ENCODE results near the gene CLMN. TPM values are rescaled to one million over a fixed set of nuclear protein-coding genes. Genes with fewer than 3 reads are reported as not detected.
A peak's percentile ranks its signal among the peaks of the same experiment; 100 is the strongest.

The CLMN gene
- total and polyA plus RNA-seq, 10 of the 15 experiments (the other 5 are each of a cell fraction or from before 2014, with no cell fraction given) = 7.8 to 49.3 (median 18.5) TPM

DNA sequence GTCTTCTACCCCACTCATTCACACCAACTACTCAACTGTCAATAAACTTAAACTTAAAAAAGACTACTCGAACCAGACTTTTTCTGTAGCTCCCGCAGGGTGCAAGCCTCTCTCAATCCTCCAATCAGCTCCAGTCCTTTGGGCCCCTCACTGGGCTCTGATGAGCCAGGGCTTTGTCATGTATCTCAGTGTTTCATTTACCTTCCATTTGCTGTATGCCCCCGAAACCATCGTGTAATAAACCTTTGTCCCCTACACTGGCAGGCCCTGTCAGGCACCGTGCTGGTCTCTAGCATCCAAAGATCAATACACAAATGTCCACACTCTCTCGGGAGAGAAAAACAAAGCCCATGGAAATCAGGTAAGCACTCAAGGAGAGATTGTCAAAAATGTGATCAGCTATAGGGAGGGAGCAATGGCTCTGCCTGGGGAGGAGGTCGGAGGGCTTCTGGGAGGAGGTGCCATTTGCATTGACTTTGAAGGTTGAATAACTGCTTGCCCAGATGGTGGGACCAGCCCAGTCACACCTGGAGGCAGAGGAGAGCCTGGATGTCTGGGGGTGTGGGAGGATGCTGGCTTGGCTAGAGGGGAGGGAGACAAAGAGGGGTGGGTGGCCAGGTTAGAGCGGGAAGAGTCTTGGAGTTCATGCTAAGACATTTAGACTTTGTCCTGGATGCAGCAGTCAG, 120.3 kb downstream of the CLMN start (continued):
- TF ChIP-seq, protein P1, sequence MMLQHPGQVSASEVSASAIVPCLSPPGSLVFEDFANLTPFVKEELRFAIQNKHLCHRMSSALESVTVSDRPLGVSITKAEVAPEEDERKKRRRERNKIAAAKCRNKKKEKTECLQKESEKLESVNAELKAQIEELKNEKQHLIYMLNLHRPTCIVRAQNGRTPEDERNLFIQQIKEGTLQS (IDR thresholded peaks at IDR 0.05; ENCODE audit: borderline replicate concordance, extremely low read depth, low read depth, low read length) = no peak
- no peak for TF ChIP-seq POLR2A (IDR thresholded peaks at IDR 0.05; ENCODE audit: low read depth, low read length)

DNA sequence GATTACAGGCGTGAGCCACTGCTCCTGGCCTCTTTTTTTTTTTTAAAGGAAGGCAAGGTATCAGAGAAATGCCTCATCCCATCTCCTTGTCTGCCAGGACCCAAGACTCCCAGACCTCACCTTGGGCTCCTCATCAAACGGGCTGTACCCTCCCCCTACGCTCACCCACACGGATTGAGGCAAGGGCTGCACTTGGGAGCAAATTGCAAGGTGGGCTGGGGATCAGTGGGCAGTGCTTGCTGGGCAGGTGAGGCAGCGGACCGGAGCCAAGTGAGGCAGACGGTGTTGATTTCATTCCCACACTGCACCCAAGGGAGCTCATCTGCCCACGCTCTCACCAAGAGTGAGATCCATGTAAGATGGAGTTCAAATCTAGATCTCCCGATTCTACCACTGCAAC, 121.4 kb downstream of the CLMN start:
- DNase-seq (ENCODE audit: low read depth, low spot score) = no peak

More for the DNA sequence above, 121.4 kb downstream of the CLMN start:
- no peaks in the 10 kb centered on the region for H3K79me2 ChIP-seq (ENCODE audit: control insufficient read depth, insufficient read depth, low read length)
- no peak overlapping the region for H2AFZ ChIP-seq (ENCODE audit: control insufficient read depth, low read depth, low read length)
- BruUV-seq (replicated peaks) = no TSS peak
- no peak overlapping the region for H3K4me2 ChIP-seq (ENCODE audit: control insufficient read depth, insufficient read depth)
- intact Hi-C loops (cut with micrococcal nuclease; ENCODE audit: unreplicated experiment) = no loop called here
- no peaks in the 10 kb centered on the region; the same call in 2 of the 3 replicates for H3K9me3 ChIP-seq (replicated peaks; ENCODE audit: control insufficient read depth, insufficient read depth, low read length)
- no peak for TF ChIP-seq TBL1XR1 (IDR thresholded peaks at IDR 0.05; ENCODE audit: low read depth, low read length)
- TF ChIP-seq, protein P2, sequence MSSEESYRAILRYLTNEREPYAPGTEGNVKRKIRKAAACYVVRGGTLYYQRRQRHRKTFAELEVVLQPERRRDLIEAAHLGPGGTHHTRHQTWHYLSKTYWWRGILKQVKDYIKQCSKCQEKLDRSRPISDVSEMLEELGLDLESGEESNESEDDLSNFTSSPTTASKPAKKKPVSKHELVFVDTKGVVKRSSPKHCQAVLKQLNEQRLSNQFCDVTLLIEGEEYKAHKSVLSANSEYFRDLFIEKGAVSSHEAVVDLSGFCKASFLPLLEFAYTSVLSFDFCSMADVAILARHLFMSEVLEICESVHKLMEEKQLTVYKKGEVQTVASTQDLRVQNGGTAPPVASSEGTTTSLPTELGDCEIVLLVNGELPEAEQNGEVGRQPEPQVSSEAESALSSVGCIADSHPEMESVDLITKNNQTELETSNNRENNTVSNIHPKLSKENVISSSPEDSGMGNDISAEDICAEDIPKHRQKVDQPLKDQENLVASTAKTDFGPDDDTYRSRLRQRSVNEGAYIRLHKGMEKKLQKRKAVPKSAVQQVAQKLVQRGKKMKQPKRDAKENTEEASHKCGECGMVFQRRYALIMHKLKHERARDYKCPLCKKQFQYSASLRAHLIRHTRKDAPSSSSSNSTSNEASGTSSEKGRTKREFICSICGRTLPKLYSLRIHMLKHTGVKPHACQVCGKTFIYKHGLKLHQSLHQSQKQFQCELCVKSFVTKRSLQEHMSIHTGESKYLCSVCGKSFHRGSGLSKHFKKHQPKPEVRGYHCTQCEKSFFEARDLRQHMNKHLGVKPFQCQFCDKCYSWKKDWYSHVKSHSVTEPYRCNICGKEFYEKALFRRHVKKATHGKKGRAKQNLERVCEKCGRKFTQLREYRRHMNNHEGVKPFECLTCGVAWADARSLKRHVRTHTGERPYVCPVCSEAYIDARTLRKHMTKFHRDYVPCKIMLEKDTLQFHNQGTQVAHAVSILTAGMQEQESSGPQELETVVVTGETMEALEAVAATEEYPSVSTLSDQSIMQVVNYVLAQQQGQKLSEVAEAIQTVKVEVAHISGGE (CRISPR knock-in tag; IDR thresholded peaks at IDR 0.05) = no peak
- no peak for TF ChIP-seq CHD2 (IDR thresholded peaks at IDR 0.05; ENCODE audit: borderline replicate concordance, low read depth, low read length)
- no peak for TF ChIP-seq MXI1 (IDR thresholded peaks at IDR 0.05; ENCODE audit: low read depth, low read length)
- TF ChIP-seq, protein P3, sequence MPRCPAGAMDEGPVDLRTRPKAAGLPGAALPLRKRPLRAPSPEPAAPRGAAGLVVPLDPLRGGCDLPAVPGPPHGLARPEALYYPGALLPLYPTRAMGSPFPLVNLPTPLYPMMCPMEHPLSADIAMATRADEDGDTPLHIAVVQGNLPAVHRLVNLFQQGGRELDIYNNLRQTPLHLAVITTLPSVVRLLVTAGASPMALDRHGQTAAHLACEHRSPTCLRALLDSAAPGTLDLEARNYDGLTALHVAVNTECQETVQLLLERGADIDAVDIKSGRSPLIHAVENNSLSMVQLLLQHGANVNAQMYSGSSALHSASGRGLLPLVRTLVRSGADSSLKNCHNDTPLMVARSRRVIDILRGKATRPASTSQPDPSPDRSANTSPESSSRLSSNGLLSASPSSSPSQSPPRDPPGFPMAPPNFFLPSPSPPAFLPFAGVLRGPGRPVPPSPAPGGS (IDR thresholded peaks at IDR 0.05; ENCODE audit: borderline replicate concordance, insufficient read depth, low read depth, low read length, poor library complexity, severe bottlenecking) = no peak
- TF ChIP-seq EZH2 (IDR thresholded peaks at IDR 0.05; ENCODE audit: borderline replicate concordance, control insufficient read depth, low read depth, low read length) = no peak
- TF ChIP-seq MEF2B (IDR thresholded peaks at IDR 0.05; ENCODE audit: partially characterized antibody, poor library complexity, severe bottlenecking) = peak; percentile 13
- TF ChIP-seq BHLHE40 (IDR thresholded peaks at IDR 0.05; ENCODE audit: borderline replicate concordance in 1 of 2, low read depth in 2 of 2, low read length in 1 of 2) = 0 out of 4 replicates have a peak, but pooled peaks of 1 of the 2 experiments have one; percentile 9
- ATAC-seq (no peak), FAIRE-seq (no peak)
- ChIA-PET CTCF (interaction anchor here (1.4 to 4.6 kb wide), 2 partner anchors 15 to 163 kb away, joined by 3 to 54 read pairs; no protein-coding TSS in a partner anchor), SMC1A (ENCODE audit: uncharacterized antibody, unreplicated experiment) (interaction anchor here (0.7 to 4.5 kb wide), 3 partner anchors 14 to 120 kb away, joined by 3 to 15 read pairs (median 8); no protein-coding TSS in a partner anchor), RAD21 (ENCODE audit: unreplicated experiment) (interaction anchor here (1.4 to 2.0 kb wide), 2 partner anchors 14 to 130 kb away, joined by 4 to 5 read pairs; no protein-coding TSS in a partner anchor), POLR2A (interaction anchor here (0.7 kb wide), 1 partner anchor 49 kb away, joined by 3 read pairs; no protein-coding TSS in a partner anchor)
- no peak overlapping the region for H3K4me3 ChIP-seq
- no peaks in the 10 kb centered on the region; a peak in 1 of 4 replicates for H3K36me3 ChIP-seq (ENCODE audit: control insufficient read depth in 2 of 2, insufficient read depth in 2 of 2, low read length in 1 of 2)
- no peaks in the 10 kb centered on the region for H3K4me1 ChIP-seq (ENCODE audit: control insufficient read depth, insufficient read depth, low read length)
- 39% methylated on average over 9 of the region's 9 CpGs for WGBS (ENCODE audit: insufficient coverage, insufficient replicate concordance, low lambda C conversion rate, missing lambda C conversion rate)
- H3K27me3 ChIP-seq (replicated peaks in 1 of 2; ENCODE audit: control insufficient read depth in 2 of 2, insufficient read depth in 2 of 2, low read length in 1 of 2) = no peaks in the 10 kb centered on the region
- no peaks in the 10 kb centered on the region for H4K20me1 ChIP-seq (ENCODE audit: control insufficient read depth, insufficient read depth)
- no peak overlapping the region for H3K9ac ChIP-seq (ENCODE audit: control insufficient read depth, insufficient read depth, low read length)
- in situ Hi-C loops (cut with MboI) = loop anchor here (10.0 kb wide), 1 partner anchor 514 kb away; no protein-coding TSS in a partner anchor
- H3K27ac ChIP-seq (ENCODE audit: control insufficient read depth, insufficient read depth) = no peak overlapping the region

Data from GM12878 (cell line).